HG02571 (cell line): ENCODE results near the gene LRRC3B.

Source experiments
- ATAC-seq: cut with Tn5 transposase; IDR thresholded peaks from one replicate; pipeline ENCODE4 v1.9.1; 2021; ENCODE audit warnings: mild to moderate bottlenecking, moderate library complexity; ENCODE audit not compliant: unreplicated experiment

Gene LRRC3B

GRCh38 chr3:26704736-26705135, 82.2 kb downstream of the LRRC3B start:
- ATAC-seq = no peak

- no peak for ATAC-seq
Observed at GRCh38 chr3:26708501-26708900, 85.9 kb downstream of the LRRC3B start.

- peak; percentile 78 for ATAC-seq
Observed at GRCh38 chr3:26712211-26713026, 89.8 kb downstream of the LRRC3B start.

GRCh38 chr3:26713091-26713490, 90.5 kb downstream of the LRRC3B start:
- ATAC-seq = no peak

- ATAC-seq = no peak
Observed at GRCh38 chr3:26714485-26714884, 91.9 kb downstream of the LRRC3B start.

- no peak for ATAC-seq
Observed at GRCh38 chr3:26715431-26715830, 92.9 kb downstream of the LRRC3B start.

GRCh38 chr3:26718315-26718714, 95.7 kb downstream of the LRRC3B start:
- no peak for ATAC-seq

- no peak for ATAC-seq
Observed at GRCh38 chr3:26719134-26719533, 96.6 kb downstream of the LRRC3B start.

GRCh38 chr3:26721047-26721446, 98.5 kb downstream of the LRRC3B start:
- no peak for ATAC-seq

- no peak for ATAC-seq
Observed at GRCh38 chr3:26731843-26732242, 109.3 kb downstream of the LRRC3B start.

- no peak for ATAC-seq
Observed at GRCh38 chr3:26750263-26750662, 127.7 kb downstream of the LRRC3B start.

- ATAC-seq = no peak
Observed at GRCh38 chr3:26752466-26752865, 129.9 kb downstream of the LRRC3B start.

- no peak for ATAC-seq
Observed at GRCh38 chr3:26753095-26753494, 130.5 kb downstream of the LRRC3B start.

- ATAC-seq = no peak
Observed at GRCh38 chr3:26757978-26758377, 135.4 kb downstream of the LRRC3B start.
